Immature natural killer cell (primary cell): ENCODE data around the gene TNS1. TPM values are rescaled to one million over a fixed set of nuclear protein-coding genes. Genes with fewer than 3 reads are reported as not detected.
"Not testable (repeated sequence)": the region's sequence is repeated elsewhere in the genome, so short reads cannot be mapped to it uniquely, and the experiment has no call there.

ENCODE experiments used
- DNase-seq, 3 donors: peaks; one replicate each; pipeline ENCODE4 v3.0.0; 2022; ENCODE audit warnings: mixed read lengths in 1 of 3
- H3K27ac Mint-ChIP-seq, 6 donors: one replicate each; pipeline ENCODE4 v1.8.0; 2020; ENCODE audit warnings: mixed read lengths in 6 of 6, mild to moderate bottlenecking in 5 of 6, inconsistent platforms in 4 of 6, moderate library complexity in 3 of 6
- H3K27me3 Mint-ChIP-seq, 3 donors: one replicate each; pipeline ENCODE4 v1.8.0; 2020 to 2021; ENCODE audit warnings: low read depth in 3 of 3, mild to moderate bottlenecking in 3 of 3, mixed read lengths in 3 of 3, moderate library complexity in 3 of 3, inconsistent platforms in 1 of 3
- H3K36me3 Mint-ChIP-seq, 3 donors: one replicate each; pipeline ENCODE4 v1.8.0; 2020; ENCODE audit warnings: mixed read lengths in 3 of 3, inconsistent platforms in 2 of 3, mild to moderate bottlenecking in 2 of 3
- H3K4me1 Mint-ChIP-seq, 2 donors: one replicate each; pipeline ENCODE4 v1.8.0; 2020; ENCODE audit warnings: inconsistent platforms in 2 of 2, mild to moderate bottlenecking in 2 of 2, mixed read lengths in 2 of 2, moderate library complexity in 1 of 2
- H3K4me3 Mint-ChIP-seq, 5 donors: one replicate each; pipeline ENCODE4 v1.8.0; 2020; ENCODE audit warnings: mild to moderate bottlenecking in 5 of 5, mixed read lengths in 5 of 5, inconsistent platforms in 3 of 5, moderate library complexity in 3 of 5
- H3K9me3 Mint-ChIP-seq, 6 donors: one replicate each; pipeline ENCODE4 v1.8.0; 2020; ENCODE audit warnings: mild to moderate bottlenecking in 6 of 6, mixed read lengths in 6 of 6, inconsistent platforms in 4 of 6, moderate library complexity in 3 of 6
- polyA plus RNA-seq, 3 donors: library from polyadenylated mRNA; unstranded; fragments of 300-500 nt; fragmentation: Illumina TruSeq; gene quantifications; one replicate each; pipeline ENCODE4 v1.2.3, GENCODE V29; 2021

TNS1 gene
- polyA plus RNA-seq, 3 donors from 2014 or later, result 0.40 TPM; not detected in 2

GRCh38 chr2:217810260-217810659 is 192.5 kb downstream of the TNS1 start:
- peaks cover 0 to 4% (median 0%) of the 10 kb centered on the region in 3 donors for H3K36me3 Mint-ChIP-seq
- H3K4me1 Mint-ChIP-seq, result no peaks in the 10 kb centered on the region
- H3K27ac Mint-ChIP-seq, result no peak overlapping the region
- no peak overlapping the region for H3K4me3 Mint-ChIP-seq
- no peaks in the 10 kb centered on the region for H3K9me3 Mint-ChIP-seq
- no peak for DNase-seq
- peaks cover 0 to 4% (median 0%) of the 10 kb centered on the region in 3 donors for H3K27me3 Mint-ChIP-seq

GRCh38 chr2:217809736-217810135 is 193.1 kb downstream of the TNS1 start:
- no peaks in the 10 kb centered on the region for H3K9me3 Mint-ChIP-seq
- DNase-seq, result no peak
- H3K4me1 Mint-ChIP-seq, result no peaks in the 10 kb centered on the region
- H3K36me3 Mint-ChIP-seq, result peaks cover 0 to 4% (median 0%) of the 10 kb centered on the region in 3 donors
- peaks cover 0 to 4% (median 0%) of the 10 kb centered on the region in 3 donors for H3K27me3 Mint-ChIP-seq
- H3K27ac Mint-ChIP-seq, result peak overlapping the region in 1 of 6 donors; percentile 37
- no peak overlapping the region for H3K4me3 Mint-ChIP-seq

- not testable (repeated sequence) for H3K27me3 Mint-ChIP-seq, DNase-seq, H3K4me3 Mint-ChIP-seq, H3K36me3 Mint-ChIP-seq, H3K4me1 Mint-ChIP-seq, H3K9me3 Mint-ChIP-seq, H3K27ac Mint-ChIP-seq
Observed at GRCh38 chr2:217808967-217809366, 193.8 kb downstream of the TNS1 start.

GRCh38 chr2:217808326-217808725 is 194.5 kb downstream of the TNS1 start:
- H3K4me1 Mint-ChIP-seq, result no peaks in the 10 kb centered on the region
- peaks cover 0 to 4% (median 0%) of the 10 kb centered on the region in 3 donors for H3K36me3 Mint-ChIP-seq
- DNase-seq, result no peak
- H3K9me3 Mint-ChIP-seq, result no peaks in the 10 kb centered on the region
- peaks cover 0 to 4% (median 0%) of the 10 kb centered on the region in 3 donors for H3K27me3 Mint-ChIP-seq
- no peak overlapping the region for H3K4me3 Mint-ChIP-seq
- no peak overlapping the region for H3K27ac Mint-ChIP-seq

DNA sequence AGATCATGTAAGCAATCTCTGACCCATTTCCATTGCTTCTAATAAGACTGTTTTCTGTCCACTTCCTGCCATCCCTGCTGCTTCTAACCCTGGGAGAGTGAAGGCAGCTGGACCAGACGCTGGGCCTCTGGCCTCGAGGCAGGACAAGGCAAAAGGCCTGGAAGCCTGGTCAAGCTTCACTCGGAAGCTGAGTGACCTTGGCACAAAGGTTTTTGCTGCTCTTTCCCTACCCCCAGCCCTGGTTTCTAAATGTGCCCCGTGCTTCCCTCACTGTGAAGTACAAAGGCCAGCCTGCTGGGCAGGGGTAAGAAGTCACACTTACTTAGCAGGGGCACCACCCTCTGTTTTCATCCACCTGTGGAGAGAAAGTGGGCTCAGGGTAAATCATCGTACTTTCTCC is 195.0 kb downstream of the TNS1 start:
- Mint-ChIP-seq H3K27ac (no peak overlapping the region), H3K4me3 (no peak overlapping the region)

GRCh38 chr2:217807025-217807424 is 195.8 kb downstream of the TNS1 start:
- Mint-ChIP-seq H3K4me3 (no peak overlapping the region), H3K9me3 (no peaks in the 10 kb centered on the region), H3K36me3 (peaks cover 0 to 4% (median 0%) of the 10 kb centered on the region in 3 donors)

More for the DNA sequence above, 195.0 kb downstream of the TNS1 start:
- H3K27me3 Mint-ChIP-seq, result peaks cover 0 to 4% (median 0%) of the 10 kb centered on the region in 3 donors
- peaks cover 0 to 4% (median 0%) of the 10 kb centered on the region in 3 donors for H3K36me3 Mint-ChIP-seq
- H3K4me1 Mint-ChIP-seq, result no peaks in the 10 kb centered on the region
- no peaks in the 10 kb centered on the region for H3K9me3 Mint-ChIP-seq
- no peak for DNase-seq

GRCh38 chr2:217806482-217806765 is 196.4 kb downstream of the TNS1 start:
- no peak overlapping the region for H3K4me3 Mint-ChIP-seq

More at GRCh38 chr2:217807025-217807424, 195.8 kb downstream of the TNS1 start:
- Mint-ChIP-seq H3K27me3 (peaks cover 0 to 4% (median 0%) of the 10 kb centered on the region in 3 donors), H3K4me1 (no peaks in the 10 kb centered on the region), H3K27ac (no peak overlapping the region)
- no peak for DNase-seq

DNA sequence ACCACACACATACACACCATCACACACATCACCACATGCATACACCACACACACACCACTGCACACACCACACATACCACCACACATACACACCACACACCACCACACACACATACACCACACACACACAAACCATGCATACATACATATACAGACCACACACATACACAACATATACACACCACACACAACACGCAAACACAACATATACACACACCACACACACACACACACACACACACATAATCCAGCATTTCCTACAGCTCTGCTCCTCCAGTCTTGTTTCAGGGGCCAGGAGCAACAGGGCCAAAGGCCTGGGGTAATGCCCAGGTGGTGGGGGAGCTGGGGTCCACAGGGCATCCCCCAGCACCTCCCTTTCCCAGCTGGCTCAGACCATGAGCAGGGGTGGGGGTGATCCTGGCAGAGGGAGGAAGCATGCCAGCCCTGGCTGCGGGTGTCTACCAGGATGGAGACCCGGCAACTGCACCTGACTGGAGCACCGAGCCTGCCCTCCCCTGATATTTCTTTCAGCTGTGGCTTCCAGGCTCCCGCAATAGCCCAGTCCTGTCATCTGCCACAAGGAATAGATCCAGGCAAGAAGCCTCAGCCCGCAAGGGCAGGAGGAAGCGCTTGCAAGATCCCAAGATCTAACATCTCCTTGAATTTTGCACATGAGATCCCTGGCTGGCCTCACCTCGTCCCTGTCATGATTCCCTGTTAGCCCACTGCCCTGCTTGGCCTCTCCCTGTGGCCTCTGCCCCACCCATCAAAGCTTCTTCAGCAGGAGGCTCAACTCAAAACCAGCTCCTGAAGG is 196.9 kb downstream of the TNS1 start:
- Mint-ChIP-seq H3K9me3 (no peaks in the 10 kb centered on the region), H3K4me3 (no peak overlapping the region), H3K27ac (no peak overlapping the region), H3K4me1 (no peaks in the 10 kb centered on the region), H3K36me3 (peaks cover 0 to 4% (median 0%) of the 10 kb centered on the region in 3 donors), H3K27me3 (no peaks in the 10 kb centered on the region)
- no peak for DNase-seq

More at GRCh38 chr2:217806482-217806765, 196.4 kb downstream of the TNS1 start:
- peaks cover 0 to 4% (median 0%) of the 10 kb centered on the region in 3 donors for H3K36me3 Mint-ChIP-seq
- peaks cover 0 to 2% (median 0%) of the 10 kb centered on the region in 3 donors for H3K27me3 Mint-ChIP-seq
- DNase-seq, result no peak
- H3K4me1 Mint-ChIP-seq, result no peaks in the 10 kb centered on the region
- H3K27ac Mint-ChIP-seq, result no peak overlapping the region
- H3K9me3 Mint-ChIP-seq, result no peaks in the 10 kb centered on the region

GRCh38 chr2:217804791-217805667 is 197.8 kb downstream of the TNS1 start:
- Mint-ChIP-seq H3K27me3 (no peaks in the 10 kb centered on the region), H3K4me1 (no peaks in the 10 kb centered on the region), H3K36me3 (peaks cover 0 to 4% (median 0%) of the 10 kb centered on the region in 3 donors), H3K4me3 (no peak overlapping the region), H3K27ac (no peak overlapping the region), H3K9me3 (no peaks in the 10 kb centered on the region)
- DNase-seq, result no peak

GRCh38 chr2:217804338-217804737 is 198.5 kb downstream of the TNS1 start:
- peaks cover 0 to 4% (median 0%) of the 10 kb centered on the region in 3 donors for H3K36me3 Mint-ChIP-seq
- H3K27me3 Mint-ChIP-seq, result no peaks in the 10 kb centered on the region
- no peak overlapping the region for H3K27ac Mint-ChIP-seq
- DNase-seq, result no peak
- H3K9me3 Mint-ChIP-seq, result no peaks in the 10 kb centered on the region
- no peak overlapping the region for H3K4me3 Mint-ChIP-seq
- H3K4me1 Mint-ChIP-seq, result no peaks in the 10 kb centered on the region

GRCh38 chr2:217803653-217803960 is 199.2 kb downstream of the TNS1 start:
- H3K36me3 Mint-ChIP-seq, result no peaks in the 10 kb centered on the region
- H3K9me3 Mint-ChIP-seq, result no peaks in the 10 kb centered on the region
- H3K4me3 Mint-ChIP-seq, result no peak overlapping the region

DNA sequence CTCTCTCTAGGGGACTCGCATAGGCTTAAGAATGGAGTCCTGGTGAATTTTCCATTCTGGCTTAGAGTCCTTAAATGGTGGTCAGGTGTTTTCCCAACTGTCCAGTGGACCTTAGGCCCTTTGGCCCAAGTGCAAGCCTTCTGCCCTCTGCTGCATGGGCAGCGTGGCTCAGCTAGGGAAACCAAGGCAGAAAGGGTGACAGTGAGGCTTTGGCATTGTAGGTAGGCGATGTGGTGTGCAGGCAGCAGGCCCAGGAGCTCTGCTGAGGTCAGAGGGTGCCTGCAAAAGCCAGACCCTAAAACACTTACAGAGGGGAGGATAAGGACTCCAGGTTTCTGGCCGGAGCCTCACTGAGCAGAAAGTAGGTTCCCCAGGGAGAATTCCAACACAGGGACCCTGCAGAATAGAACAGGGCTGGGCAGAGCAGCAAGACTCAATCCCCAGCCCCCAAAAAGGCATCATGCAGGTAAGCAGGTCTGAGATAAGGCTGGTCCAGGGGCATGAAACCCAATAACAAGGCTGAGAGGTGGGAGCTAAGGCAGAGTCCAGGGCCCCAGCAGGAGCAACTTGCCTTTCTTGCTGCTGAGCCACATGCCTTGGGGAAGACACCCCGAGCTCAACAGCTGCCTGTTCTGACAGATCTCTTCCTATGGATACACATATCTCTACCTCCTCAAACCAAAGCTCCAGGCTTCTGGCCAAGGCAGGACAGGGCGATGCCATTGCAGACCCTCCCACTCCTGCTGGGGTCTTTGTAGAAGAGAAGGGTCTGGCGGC is 199.7 kb downstream of the TNS1 start:
- H3K4me3 Mint-ChIP-seq, result no peak overlapping the region
- DNase-seq, result no peak
- peak overlapping the region in 1 of 6 donors; percentile 56 for H3K27ac Mint-ChIP-seq
- no peaks in the 10 kb centered on the region for H3K36me3 Mint-ChIP-seq
- H3K9me3 Mint-ChIP-seq, result no peaks in the 10 kb centered on the region
- H3K27me3 Mint-ChIP-seq, result no peaks in the 10 kb centered on the region
- H3K4me1 Mint-ChIP-seq, result no peaks in the 10 kb centered on the region

More at GRCh38 chr2:217803653-217803960, 199.2 kb downstream of the TNS1 start:
- Mint-ChIP-seq H3K27ac (no peak overlapping the region), H3K27me3 (no peaks in the 10 kb centered on the region), H3K4me1 (no peaks in the 10 kb centered on the region)
- no peak for DNase-seq

DNA sequence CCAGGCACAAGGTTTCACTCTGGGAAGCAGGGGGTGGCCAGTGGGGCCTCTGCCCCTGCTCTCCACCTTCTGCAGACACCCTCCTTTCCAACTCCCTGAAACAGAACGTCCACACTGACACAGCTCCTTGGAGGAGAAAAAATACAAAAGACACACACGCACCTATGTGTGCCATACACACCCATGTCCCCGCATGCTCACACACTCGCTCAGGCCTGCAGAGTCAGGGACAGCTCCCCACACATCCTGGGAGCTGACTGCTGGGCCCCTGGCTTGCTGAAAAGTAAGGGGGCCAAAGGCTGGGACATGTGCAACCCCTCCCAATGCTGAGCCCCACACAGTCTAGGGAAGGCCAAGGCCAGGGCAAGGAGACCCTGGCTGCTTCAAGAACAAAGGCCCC is 200.5 kb downstream of the TNS1 start:
- DNase-seq, result no peak
- H3K27ac Mint-ChIP-seq, result no peak overlapping the region
- H3K4me1 Mint-ChIP-seq, result no peaks in the 10 kb centered on the region
- H3K27me3 Mint-ChIP-seq, result no peaks in the 10 kb centered on the region
- no peak overlapping the region for H3K4me3 Mint-ChIP-seq
- no peaks in the 10 kb centered on the region for H3K9me3 Mint-ChIP-seq
- no peaks in the 10 kb centered on the region for H3K36me3 Mint-ChIP-seq

- Mint-ChIP-seq H3K27me3 (no peaks in the 10 kb centered on the region), H3K36me3 (no peaks in the 10 kb centered on the region), H3K27ac (no peak overlapping the region), H3K9me3 (no peaks in the 10 kb centered on the region), H3K4me1 (no peaks in the 10 kb centered on the region), H3K4me3 (no peak overlapping the region)
- DNase-seq, result no peak
Observed at GRCh38 chr2:217801711-217802110, 201.1 kb downstream of the TNS1 start.
